ENCODE data around the gene MAN1C1. TPM values are rescaled to one million over a fixed set of nuclear protein-coding genes. Genes with fewer than 3 reads are reported as not detected.

Gene MAN1C1
- total and polyA plus RNA-seq, 10 of the 15 experiments (the other 5 are each of a cell fraction or from before 2014, with no cell fraction given) = 0.12 to 0.56 (median 0.22) TPM; not detected in 3

- TF ChIP-seq MLLT1 (IDR thresholded peaks at IDR 0.05) = peak; percentile 92
- TF ChIP-seq FOXK2 (IDR thresholded peaks at IDR 0.05) = no peak
- TF ChIP-seq PML (IDR thresholded peaks at IDR 0.05; ENCODE audit: low read length) = peak; percentile 60; the same call in 1 of the 2 replicates
- no peak for TF ChIP-seq IRF3 (IDR thresholded peaks at IDR 0.05)
- TF ChIP-seq MXI1 (IDR thresholded peaks at IDR 0.05; ENCODE audit: low read depth, low read length) = no peak
- TF ChIP-seq ZZZ3 (IDR thresholded peaks at IDR 0.05; ENCODE audit: control insufficient read depth, insufficient read length, low read depth) = no peak
- no peak for TF ChIP-seq WRNIP1 (IDR thresholded peaks at IDR 0.05; ENCODE audit: borderline replicate concordance, low read depth, low read length)
- TF ChIP-seq YY1 (IDR thresholded peaks at IDR 0.05; ENCODE audit: low read depth, low read length) = peak; percentile 20; the same call in 1 of the 2 replicates
- TF ChIP-seq PAX5 (IDR thresholded peaks at IDR 0.05; ENCODE audit: borderline replicate concordance, low read depth, low read length) = peak; percentile 99
- no peak for TF ChIP-seq SIN3A (IDR thresholded peaks at IDR 0.05; ENCODE audit: low read depth, low read length)
- TF ChIP-seq MYB (IDR thresholded peaks at IDR 0.05; ENCODE audit: borderline replicate concordance, low read depth, low read length) = no peak
- TF ChIP-seq, protein P1, sequence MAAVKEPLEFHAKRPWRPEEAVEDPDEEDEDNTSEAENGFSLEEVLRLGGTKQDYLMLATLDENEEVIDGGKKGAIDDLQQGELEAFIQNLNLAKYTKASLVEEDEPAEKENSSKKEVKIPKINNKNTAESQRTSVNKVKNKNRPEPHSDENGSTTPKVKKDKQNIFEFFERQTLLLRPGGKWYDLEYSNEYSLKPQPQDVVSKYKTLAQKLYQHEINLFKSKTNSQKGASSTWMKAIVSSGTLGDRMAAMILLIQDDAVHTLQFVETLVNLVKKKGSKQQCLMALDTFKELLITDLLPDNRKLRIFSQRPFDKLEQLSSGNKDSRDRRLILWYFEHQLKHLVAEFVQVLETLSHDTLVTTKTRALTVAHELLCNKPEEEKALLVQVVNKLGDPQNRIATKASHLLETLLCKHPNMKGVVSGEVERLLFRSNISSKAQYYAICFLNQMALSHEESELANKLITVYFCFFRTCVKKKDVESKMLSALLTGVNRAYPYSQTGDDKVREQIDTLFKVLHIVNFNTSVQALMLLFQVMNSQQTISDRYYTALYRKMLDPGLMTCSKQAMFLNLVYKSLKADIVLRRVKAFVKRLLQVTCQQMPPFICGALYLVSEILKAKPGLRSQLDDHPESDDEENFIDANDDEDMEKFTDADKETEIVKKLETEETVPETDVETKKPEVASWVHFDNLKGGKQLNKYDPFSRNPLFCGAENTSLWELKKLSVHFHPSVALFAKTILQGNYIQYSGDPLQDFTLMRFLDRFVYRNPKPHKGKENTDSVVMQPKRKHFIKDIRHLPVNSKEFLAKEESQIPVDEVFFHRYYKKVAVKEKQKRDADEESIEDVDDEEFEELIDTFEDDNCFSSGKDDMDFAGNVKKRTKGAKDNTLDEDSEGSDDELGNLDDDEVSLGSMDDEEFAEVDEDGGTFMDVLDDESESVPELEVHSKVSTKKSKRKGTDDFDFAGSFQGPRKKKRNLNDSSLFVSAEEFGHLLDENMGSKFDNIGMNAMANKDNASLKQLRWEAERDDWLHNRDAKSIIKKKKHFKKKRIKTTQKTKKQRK (IDR thresholded peaks at IDR 0.05; ENCODE audit: low read depth, low read length) = no peak
- no peak for TF ChIP-seq TAF1 (IDR thresholded peaks at IDR 0.05; ENCODE audit: borderline replicate concordance, low read depth, low read length)
- TF ChIP-seq NR2F1 (conservative IDR thresholded peaks at IDR 0.05) = peak; percentile 97
- no peak for TF ChIP-seq RB1 (IDR thresholded peaks at IDR 0.05; ENCODE audit: borderline replicate concordance)
- peak; percentile 97 for TF ChIP-seq CBFB (IDR thresholded peaks at IDR 0.05; ENCODE audit: low read depth)
- TF ChIP-seq SPI1 (IDR thresholded peaks at IDR 0.05; ENCODE audit: borderline replicate concordance, insufficient read depth, low read depth, low read length) = peak; percentile 35; the same call in 1 of the 2 replicates
- TF ChIP-seq KDM1A (IDR thresholded peaks at IDR 0.05; ENCODE audit: borderline replicate concordance) = no peak
- TF ChIP-seq FOS (IDR thresholded peaks at IDR 0.05; ENCODE audit: borderline replicate concordance, extremely low read depth, insufficient read length) = no peak
- TF ChIP-seq EED (IDR thresholded peaks at IDR 0.05; ENCODE audit: low read depth) = peak; percentile 99
- TF ChIP-seq ATF3 (IDR thresholded peaks at IDR 0.05; ENCODE audit: borderline replicate concordance, extremely low read depth, low read depth, low read length) = no peak
- TF ChIP-seq ESRRA (IDR thresholded peaks at IDR 0.05; ENCODE audit: low read length) = no peak
- peak; percentile 84 for TF ChIP-seq CREM (IDR thresholded peaks at IDR 0.05; ENCODE audit: low read depth)
- TF ChIP-seq POLR2AphosphoS5 (IDR thresholded peaks at IDR 0.05; ENCODE audit: low read length) = no peak
Measured at GRCh38 chr1:25675729-25676476, 59.3 kb downstream of the MAN1C1 start (continued).

All from GM12878 (cell line).